Stimulated activated effector memory CD8-positive, alpha-beta T cell treated with anti-CD3 and anti-CD28 coated beads, Interleukin-12 subunit alpha, Interleukin-12 subunit beta, amount 100 ng/mL, for 72 hours (primary cell): ENCODE results near the gene TSPEAR.

Source experiments
- ATAC-seq: fragments of 150-1000 bp; cut with Tn5 transposase; 2 replicates; pipeline ENCODE4 v1.10.0; 2021
- DNase-seq, 2 donors: peaks; one replicate each; pipeline ENCODE4 v3.0.0; 2021 to 2022; ENCODE audit warnings: low spot score in 2 of 2
- H3K27ac Mint-ChIP-seq: one replicate; pipeline ENCODE4 v1.8.0; 2022; ENCODE audit warnings: mild to moderate bottlenecking, mixed read lengths
- H3K36me3 Mint-ChIP-seq: one replicate; pipeline ENCODE4 v1.8.0; 2022; ENCODE audit warnings: mild to moderate bottlenecking, mixed read lengths
- H3K4me1 Mint-ChIP-seq: one replicate; pipeline ENCODE4 v1.8.0; 2022; ENCODE audit warnings: mixed read lengths
- H3K4me3 Mint-ChIP-seq: one replicate; pipeline ENCODE4 v1.8.0; 2022; ENCODE audit warnings: mild to moderate bottlenecking, mixed read lengths
- H3K9me3 Mint-ChIP-seq: one replicate; pipeline ENCODE4 v1.8.0; 2022; ENCODE audit warnings: mixed read lengths

Gene TSPEAR

GRCh38 chr21:44714905-44715304 is 3.5 kb upstream of the TSPEAR start:
- Mint-ChIP-seq H3K27ac (no peak overlapping the region), H3K4me1 (peaks cover 14% of the 10 kb centered on the region), H3K4me3 (no peak overlapping the region), H3K36me3 (no peaks in the 10 kb centered on the region), H3K9me3 (no peaks in the 10 kb centered on the region)
- ATAC-seq (no peak), DNase-seq (no peak)

GRCh38 chr21:44713846-44714245 is 2.5 kb upstream of the TSPEAR start:
- H3K9me3 Mint-ChIP-seq = no peaks in the 10 kb centered on the region
- ATAC-seq (no peak), DNase-seq (no peak)
- H3K27ac Mint-ChIP-seq = no peak overlapping the region
- H3K4me3 Mint-ChIP-seq = no peak overlapping the region
- no peaks in the 10 kb centered on the region for H3K36me3 Mint-ChIP-seq
- H3K4me1 Mint-ChIP-seq = peaks cover 25% of the 10 kb centered on the region

DNA sequence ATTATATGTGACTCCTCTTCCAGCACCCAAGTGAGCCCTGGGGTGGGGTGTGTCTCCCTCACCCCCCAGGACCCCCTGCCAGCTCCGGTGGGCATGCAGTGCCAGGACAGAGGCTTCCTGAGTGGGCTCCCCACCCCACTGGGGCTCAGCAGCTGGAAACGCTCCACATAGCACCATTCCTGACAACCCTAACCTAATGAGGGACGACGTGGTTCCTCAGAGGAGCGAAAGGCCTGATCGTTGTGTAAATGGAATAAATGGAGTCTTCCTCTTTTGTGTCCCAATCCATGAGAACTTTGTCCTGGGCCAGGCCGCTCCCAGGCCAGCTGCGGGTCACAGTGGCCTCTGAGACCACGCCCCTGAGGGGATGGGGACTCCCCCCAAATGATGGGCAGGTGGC is 1.8 kb upstream of the TSPEAR start:
- Mint-ChIP-seq H3K36me3 (no peaks in the 10 kb centered on the region), H3K4me1 (peaks cover 26% of the 10 kb centered on the region), H3K27ac (no peak overlapping the region), H3K9me3 (no peaks in the 10 kb centered on the region), H3K4me3 (no peak overlapping the region)
- ATAC-seq = no peak
- no peak for DNase-seq

- no peaks in the 10 kb centered on the region for H3K36me3 Mint-ChIP-seq
- H3K4me3 Mint-ChIP-seq = no peak overlapping the region
- H3K4me1 Mint-ChIP-seq = peaks cover 26% of the 10 kb centered on the region
- H3K9me3 Mint-ChIP-seq = no peaks in the 10 kb centered on the region
- DNase-seq = no peak
- H3K27ac Mint-ChIP-seq = no peak overlapping the region
- no peak for ATAC-seq
These were observed 1.0 kb upstream of the TSPEAR start for GRCh38 chr21:44712203-44713028.

- H3K27ac Mint-ChIP-seq = no peak overlapping the region
- peaks cover 26% of the 10 kb centered on the region for H3K4me1 Mint-ChIP-seq
- peak; percentile 27 for ATAC-seq
- H3K36me3 Mint-ChIP-seq = no peaks in the 10 kb centered on the region
- no peaks in the 10 kb centered on the region for H3K9me3 Mint-ChIP-seq
- DNase-seq = no peak
- H3K4me3 Mint-ChIP-seq = peak overlapping the region; percentile 17
These were observed 531 bp downstream of the TSPEAR start for GRCh38 chr21:44710756-44711326.

DNA sequence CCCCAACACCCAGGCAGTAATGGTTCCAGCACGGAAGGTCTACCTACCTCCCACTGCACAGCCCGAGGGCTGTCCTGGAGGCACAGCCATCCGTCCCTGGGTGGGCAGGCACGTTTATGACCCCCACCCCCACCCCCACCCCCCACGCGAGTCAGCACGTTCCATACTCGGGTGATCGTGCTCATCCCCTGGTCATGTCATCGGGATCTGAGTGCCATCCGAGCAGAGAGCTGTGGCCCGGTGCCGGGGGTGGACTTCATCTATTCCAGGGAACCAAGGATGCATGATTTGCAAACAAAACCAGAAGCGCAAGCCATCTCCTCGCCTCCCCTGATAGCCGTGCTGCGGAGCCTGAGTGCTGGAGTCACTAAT is 1.1 kb downstream of the TSPEAR start:
- DNase-seq = no peak
- Mint-ChIP-seq H3K27ac (no peak overlapping the region), H3K36me3 (no peaks in the 10 kb centered on the region), H3K4me3 (peak overlapping the region; percentile 17), H3K4me1 (peaks cover 26% of the 10 kb centered on the region), H3K9me3 (no peaks in the 10 kb centered on the region)
- ATAC-seq = no peak

DNA sequence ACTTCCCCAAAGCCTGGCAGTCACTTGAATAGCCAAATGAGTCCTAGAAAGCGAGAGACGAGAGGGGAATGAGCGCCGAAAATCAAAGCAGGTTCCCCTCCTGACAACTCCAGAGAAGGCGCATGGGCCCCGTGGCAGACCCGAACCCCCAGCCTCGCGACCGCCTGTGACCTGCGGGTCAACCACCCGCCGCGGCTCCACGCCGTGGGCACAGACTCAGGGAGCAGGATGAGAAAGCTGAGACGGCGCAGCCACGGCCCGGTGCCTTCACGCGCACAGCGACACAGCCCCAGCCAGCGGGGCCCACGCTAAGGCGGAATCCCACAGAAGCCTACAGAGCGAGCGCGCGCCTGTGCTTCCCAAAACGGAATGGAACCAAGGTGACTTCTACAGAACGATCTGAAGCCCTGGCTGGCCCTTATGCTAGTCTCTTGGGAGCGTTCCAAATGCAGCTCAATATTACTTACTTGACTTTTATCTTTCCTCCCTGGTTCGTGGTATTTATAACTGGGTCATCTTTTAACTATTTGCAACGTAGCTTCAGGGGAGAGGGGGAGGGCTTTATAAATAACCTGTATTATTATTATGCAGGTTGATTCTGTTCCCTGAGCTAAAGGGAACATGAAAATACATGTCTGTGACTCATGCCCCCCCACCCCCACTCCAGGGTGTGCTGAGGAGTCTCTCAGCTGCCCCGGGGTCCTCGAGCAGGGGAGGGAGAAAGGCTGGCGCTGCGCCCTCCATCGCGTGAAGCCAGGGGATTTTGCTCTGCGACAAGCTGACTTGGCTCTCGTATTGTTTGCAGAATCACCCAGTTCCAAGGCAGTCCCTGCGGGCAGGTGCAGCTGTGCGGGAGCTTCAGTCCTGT is 1.7 kb downstream of the TSPEAR start:
- ATAC-seq (peak; percentile 17), DNase-seq (no peak)
- peaks cover 26% of the 10 kb centered on the region for H3K4me1 Mint-ChIP-seq
- H3K4me3 Mint-ChIP-seq = peak overlapping the region; percentile 28
- H3K9me3 Mint-ChIP-seq = no peaks in the 10 kb centered on the region
- H3K36me3 Mint-ChIP-seq = no peaks in the 10 kb centered on the region
- H3K27ac Mint-ChIP-seq = no peak overlapping the region

GRCh38 chr21:44708866-44709425 is 2.4 kb downstream of the TSPEAR start:
- H3K4me1 Mint-ChIP-seq = peaks cover 26% of the 10 kb centered on the region
- H3K4me3 Mint-ChIP-seq = peak overlapping the region; percentile 28
- ATAC-seq = no peak
- H3K36me3 Mint-ChIP-seq = no peaks in the 10 kb centered on the region
- no peaks in the 10 kb centered on the region for H3K9me3 Mint-ChIP-seq
- no peak for DNase-seq
- no peak overlapping the region for H3K27ac Mint-ChIP-seq

- ATAC-seq (no peak), DNase-seq (no peak)
- no peak overlapping the region for H3K4me3 Mint-ChIP-seq
- no peaks in the 10 kb centered on the region for H3K9me3 Mint-ChIP-seq
- no peaks in the 10 kb centered on the region for H3K36me3 Mint-ChIP-seq
- peaks cover 26% of the 10 kb centered on the region for H3K4me1 Mint-ChIP-seq
- no peak overlapping the region for H3K27ac Mint-ChIP-seq
These were observed 3.0 kb downstream of the TSPEAR start for GRCh38 chr21:44708213-44708865.

GRCh38 chr21:44706706-44707581 is 4.4 kb downstream of the TSPEAR start:
- Mint-ChIP-seq H3K27ac (no peak overlapping the region), H3K36me3 (no peaks in the 10 kb centered on the region), H3K4me1 (peaks cover 35% of the 10 kb centered on the region), H3K9me3 (no peaks in the 10 kb centered on the region), H3K4me3 (no peak overlapping the region)
- ATAC-seq = no peak
- no peak for DNase-seq

DNA sequence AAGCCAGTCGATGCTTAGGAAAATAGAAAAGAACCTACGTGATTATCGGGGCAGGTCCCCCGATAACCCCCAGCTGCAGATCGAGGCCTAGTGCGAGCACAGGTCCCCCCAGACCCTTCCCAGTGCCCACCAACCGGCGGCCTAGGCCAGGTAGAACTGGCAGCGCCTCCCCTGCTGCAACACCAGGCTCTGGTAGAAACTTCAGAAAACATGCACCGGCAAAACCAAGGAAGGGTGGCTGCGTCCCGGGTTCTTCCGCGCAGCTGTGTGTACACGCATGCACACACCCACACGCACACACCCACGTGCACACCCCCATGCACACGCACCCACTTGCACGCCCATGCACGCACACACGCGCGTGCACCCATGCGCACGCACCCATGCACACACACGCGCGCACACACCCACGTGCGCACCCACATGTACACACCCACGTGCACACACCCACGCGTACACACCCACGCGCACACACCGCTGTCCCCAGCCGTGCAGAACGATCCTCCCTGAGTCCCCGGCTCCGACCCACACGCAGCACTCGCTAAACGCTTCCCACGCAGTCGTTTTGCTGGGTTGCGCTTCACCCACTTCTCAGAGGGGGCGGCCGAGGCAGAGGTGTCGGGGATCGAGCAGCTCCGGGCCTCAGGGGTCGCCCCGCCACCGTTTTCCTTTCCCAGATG is 5.2 kb downstream of the TSPEAR start:
- peaks cover 31% of the 10 kb centered on the region for H3K4me1 Mint-ChIP-seq
- no peak for DNase-seq
- no peaks in the 10 kb centered on the region for H3K9me3 Mint-ChIP-seq
- no peak overlapping the region for H3K27ac Mint-ChIP-seq
- no peak for ATAC-seq
- no peak overlapping the region for H3K4me3 Mint-ChIP-seq
- no peaks in the 10 kb centered on the region for H3K36me3 Mint-ChIP-seq

- peaks cover 18% of the 10 kb centered on the region for H3K4me1 Mint-ChIP-seq
- H3K27ac Mint-ChIP-seq = no peak overlapping the region
- no peaks in the 10 kb centered on the region for H3K36me3 Mint-ChIP-seq
- no peak overlapping the region for H3K4me3 Mint-ChIP-seq
- H3K9me3 Mint-ChIP-seq = no peaks in the 10 kb centered on the region
- DNase-seq = no peak
- ATAC-seq = no peak
These were observed 6.8 kb downstream of the TSPEAR start for GRCh38 chr21:44704636-44705001.

GRCh38 chr21:44703731-44704635 is 7.4 kb downstream of the TSPEAR start:
- Mint-ChIP-seq H3K27ac (no peak overlapping the region), H3K4me1 (peaks cover 12% of the 10 kb centered on the region), H3K36me3 (no peaks in the 10 kb centered on the region), H3K4me3 (no peak overlapping the region), H3K9me3 (no peaks in the 10 kb centered on the region)
- DNase-seq (no peak), ATAC-seq (no peak)
